Measurements from ENCODE around the gene CLEC3B. TPM values are rescaled to one million over a fixed set of nuclear protein-coding genes. Genes with fewer than 3 reads are reported as not detected.
A peak's percentile ranks its signal among the peaks of the same experiment; 100 is the strongest.

The CLEC3B gene
- total RNA-seq, 2 donors from 2014 or later = 0.99 TPM; not detected in 1

- no peak overlapping the region for H3K4me3 Mint-ChIP-seq
- no peaks in the 10 kb centered on the region for H3K9me3 ChIP-seq (ENCODE audit: control insufficient read depth, low read length, poor library complexity, severe bottlenecking)
- ATAC-seq (no peak), DNase-seq (no peak)
- H3K4me1 Mint-ChIP-seq = peaks cover 36% of the 10 kb centered on the region
- H3K27me3 Mint-ChIP-seq = no peaks in the 10 kb centered on the region
- peaks cover 2% of the 10 kb centered on the region for H3K36me3 Mint-ChIP-seq (ENCODE audit: low read depth)
- H3K27ac Mint-ChIP-seq = no peak overlapping the region
Measured at GRCh38 chr3:44993471-44994205, 32.5 kb upstream of the CLEC3B start.

GRCh38 chr3:44995142-44995770 lies 30.8 kb upstream of the CLEC3B start:
- Mint-ChIP-seq H3K27ac (peak overlapping the region; percentile 49), H3K36me3 (ENCODE audit: low read depth) (peaks cover 2% of the 10 kb centered on the region), H3K27me3 (no peaks in the 10 kb centered on the region), H3K4me3 (no peak overlapping the region), H3K4me1 (peaks cover 32% of the 10 kb centered on the region)
- DNase-seq (no peak), ATAC-seq (no peak)
- no peaks in the 10 kb centered on the region for H3K9me3 ChIP-seq (ENCODE audit: control insufficient read depth, low read length, poor library complexity, severe bottlenecking)

GRCh38 chr3:44996556-44996969 lies 29.5 kb upstream of the CLEC3B start:
- Mint-ChIP-seq H3K27me3 (no peaks in the 10 kb centered on the region), H3K36me3 (ENCODE audit: low read depth) (peaks cover 2% of the 10 kb centered on the region), H3K4me3 (no peak overlapping the region), H3K4me1 (peaks cover 24% of the 10 kb centered on the region), H3K27ac (peak overlapping the region; percentile 49)
- ATAC-seq (no peak), DNase-seq (no peak)
- H3K9me3 ChIP-seq (ENCODE audit: control insufficient read depth, low read length, poor library complexity, severe bottlenecking) = no peaks in the 10 kb centered on the region

- peak overlapping the region; percentile 34 for H3K27ac Mint-ChIP-seq
- no peak overlapping the region for H3K4me3 Mint-ChIP-seq
- ATAC-seq = no peak
- H3K4me1 Mint-ChIP-seq = peaks cover 20% of the 10 kb centered on the region
- no peaks in the 10 kb centered on the region for H3K9me3 ChIP-seq (ENCODE audit: control insufficient read depth, low read length, poor library complexity, severe bottlenecking)
- no peak for DNase-seq
- H3K36me3 Mint-ChIP-seq (ENCODE audit: low read depth) = peaks cover 5% of the 10 kb centered on the region
- no peaks in the 10 kb centered on the region for H3K27me3 Mint-ChIP-seq
Measured at GRCh38 chr3:44999782-45000181, 26.3 kb upstream of the CLEC3B start.

GRCh38 chr3:45000823-45001222 lies 25.3 kb upstream of the CLEC3B start:
- Mint-ChIP-seq H3K4me3 (no peak overlapping the region), H3K36me3 (ENCODE audit: low read depth) (peaks cover 7% of the 10 kb centered on the region), H3K4me1 (peaks cover 24% of the 10 kb centered on the region), H3K27me3 (no peaks in the 10 kb centered on the region), H3K27ac (peak overlapping the region; percentile 2)
- no peak for ATAC-seq
- no peaks in the 10 kb centered on the region for H3K9me3 ChIP-seq (ENCODE audit: control insufficient read depth, low read length, poor library complexity, severe bottlenecking)
- no peak for DNase-seq

GRCh38 chr3:45001738-45002137 lies 24.4 kb upstream of the CLEC3B start:
- peaks cover 7% of the 10 kb centered on the region for H3K36me3 Mint-ChIP-seq (ENCODE audit: low read depth)
- ATAC-seq (no peak), DNase-seq (no peak)
- peaks cover 19% of the 10 kb centered on the region for H3K4me1 Mint-ChIP-seq
- no peak overlapping the region for H3K4me3 Mint-ChIP-seq
- no peak overlapping the region for H3K27ac Mint-ChIP-seq
- no peaks in the 10 kb centered on the region for H3K27me3 Mint-ChIP-seq
- no peaks in the 10 kb centered on the region for H3K9me3 ChIP-seq (ENCODE audit: control insufficient read depth, low read length, poor library complexity, severe bottlenecking)

- Mint-ChIP-seq H3K4me1 (peaks cover 23% of the 10 kb centered on the region), H3K27me3 (no peaks in the 10 kb centered on the region), H3K36me3 (ENCODE audit: low read depth) (peaks cover 7% of the 10 kb centered on the region), H3K4me3 (no peak overlapping the region), H3K27ac (peak overlapping the region; percentile 5)
- DNase-seq = no peak
- no peaks in the 10 kb centered on the region for H3K9me3 ChIP-seq (ENCODE audit: control insufficient read depth, low read length, poor library complexity, severe bottlenecking)
- no peak for ATAC-seq
Measured at GRCh38 chr3:45002139-45002660, 23.9 kb upstream of the CLEC3B start.

GRCh38 chr3:45002720-45003119 lies 23.4 kb upstream of the CLEC3B start:
- H3K27ac Mint-ChIP-seq = peak overlapping the region; percentile 5
- ATAC-seq (no peak), DNase-seq (no peak)
- peaks cover 7% of the 10 kb centered on the region for H3K36me3 Mint-ChIP-seq (ENCODE audit: low read depth)
- H3K27me3 Mint-ChIP-seq = no peaks in the 10 kb centered on the region
- peaks cover 25% of the 10 kb centered on the region for H3K4me1 Mint-ChIP-seq
- no peak overlapping the region for H3K4me3 Mint-ChIP-seq
- no peaks in the 10 kb centered on the region for H3K9me3 ChIP-seq (ENCODE audit: control insufficient read depth, low read length, poor library complexity, severe bottlenecking)

- no peak for DNase-seq
- H3K4me1 Mint-ChIP-seq = peaks cover 29% of the 10 kb centered on the region
- H3K27me3 Mint-ChIP-seq = no peaks in the 10 kb centered on the region
- H3K4me3 Mint-ChIP-seq = no peak overlapping the region
- no peaks in the 10 kb centered on the region for H3K9me3 ChIP-seq (ENCODE audit: control insufficient read depth, low read length, poor library complexity, severe bottlenecking)
- H3K27ac Mint-ChIP-seq = no peak overlapping the region
- H3K36me3 Mint-ChIP-seq (ENCODE audit: low read depth) = peaks cover 10% of the 10 kb centered on the region
- ATAC-seq = no peak
Measured at GRCh38 chr3:45003406-45003805, 22.7 kb upstream of the CLEC3B start.

- ATAC-seq (no peak), DNase-seq (no peak)
- no peaks in the 10 kb centered on the region for H3K27me3 Mint-ChIP-seq
- no peaks in the 10 kb centered on the region for H3K9me3 ChIP-seq (ENCODE audit: control insufficient read depth, low read length, poor library complexity, severe bottlenecking)
- no peak overlapping the region for H3K27ac Mint-ChIP-seq
- peak overlapping the region; percentile 28 for H3K4me3 Mint-ChIP-seq
- H3K4me1 Mint-ChIP-seq = peaks cover 32% of the 10 kb centered on the region
- H3K36me3 Mint-ChIP-seq (ENCODE audit: low read depth) = peaks cover 10% of the 10 kb centered on the region
Measured at GRCh38 chr3:45003859-45004258, 22.2 kb upstream of the CLEC3B start.

GRCh38 chr3:45007091-45007490 lies 19.0 kb upstream of the CLEC3B start:
- Mint-ChIP-seq H3K27ac (peak overlapping the region; percentile 90), H3K4me3 (peak overlapping the region; percentile 41), H3K36me3 (ENCODE audit: low read depth) (peaks cover 14% of the 10 kb centered on the region), H3K4me1 (peaks cover 57% of the 10 kb centered on the region), H3K27me3 (no peaks in the 10 kb centered on the region)
- H3K9me3 ChIP-seq (ENCODE audit: control insufficient read depth, low read length, poor library complexity, severe bottlenecking) = no peaks in the 10 kb centered on the region
- DNase-seq (no peak), ATAC-seq (no peak)

- ATAC-seq = no peak
- Mint-ChIP-seq H3K4me3 (peak overlapping the region; percentile 39), H3K27ac (peak overlapping the region; percentile 90), H3K36me3 (ENCODE audit: low read depth) (peaks cover 16% of the 10 kb centered on the region), H3K27me3 (no peaks in the 10 kb centered on the region), H3K4me1 (peaks cover 59% of the 10 kb centered on the region)
- no peak for DNase-seq
- no peaks in the 10 kb centered on the region for H3K9me3 ChIP-seq (ENCODE audit: control insufficient read depth, low read length, poor library complexity, severe bottlenecking)
Measured at GRCh38 chr3:45008117-45008516, 18.0 kb upstream of the CLEC3B start.

- Mint-ChIP-seq H3K27ac (peak overlapping the region; percentile 90), H3K4me3 (no peak overlapping the region), H3K27me3 (no peaks in the 10 kb centered on the region), H3K36me3 (ENCODE audit: low read depth) (peaks cover 15% of the 10 kb centered on the region), H3K4me1 (peaks cover 54% of the 10 kb centered on the region)
- no peak for ATAC-seq
- no peaks in the 10 kb centered on the region for H3K9me3 ChIP-seq (ENCODE audit: control insufficient read depth, low read length, poor library complexity, severe bottlenecking)
- no peak for DNase-seq
Measured at GRCh38 chr3:45009868-45010267, 16.2 kb upstream of the CLEC3B start.
